ENCODE data around the gene SLC44A4.

DNA sequence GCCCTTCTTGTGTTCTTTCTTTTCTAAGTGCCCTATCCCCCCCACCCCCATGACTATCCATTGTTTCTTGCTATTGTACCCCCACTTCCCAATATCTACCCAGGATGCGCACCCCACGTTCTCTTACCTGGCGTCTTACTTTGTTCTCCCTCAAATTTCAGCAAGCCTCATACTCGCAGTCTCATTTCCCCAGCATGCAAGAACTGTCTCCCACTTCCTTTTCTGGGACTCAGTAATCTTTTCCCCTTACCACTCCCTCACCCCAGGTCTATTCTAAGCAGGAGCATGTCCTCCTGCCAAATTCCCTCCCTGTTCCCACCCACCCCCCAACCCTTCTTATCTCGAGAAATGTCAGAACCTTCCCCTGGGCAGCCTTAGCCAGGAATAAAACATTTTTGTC lies 20.4 kb upstream of the SLC44A4 start:
- TF ChIP-seq, protein P1, sequence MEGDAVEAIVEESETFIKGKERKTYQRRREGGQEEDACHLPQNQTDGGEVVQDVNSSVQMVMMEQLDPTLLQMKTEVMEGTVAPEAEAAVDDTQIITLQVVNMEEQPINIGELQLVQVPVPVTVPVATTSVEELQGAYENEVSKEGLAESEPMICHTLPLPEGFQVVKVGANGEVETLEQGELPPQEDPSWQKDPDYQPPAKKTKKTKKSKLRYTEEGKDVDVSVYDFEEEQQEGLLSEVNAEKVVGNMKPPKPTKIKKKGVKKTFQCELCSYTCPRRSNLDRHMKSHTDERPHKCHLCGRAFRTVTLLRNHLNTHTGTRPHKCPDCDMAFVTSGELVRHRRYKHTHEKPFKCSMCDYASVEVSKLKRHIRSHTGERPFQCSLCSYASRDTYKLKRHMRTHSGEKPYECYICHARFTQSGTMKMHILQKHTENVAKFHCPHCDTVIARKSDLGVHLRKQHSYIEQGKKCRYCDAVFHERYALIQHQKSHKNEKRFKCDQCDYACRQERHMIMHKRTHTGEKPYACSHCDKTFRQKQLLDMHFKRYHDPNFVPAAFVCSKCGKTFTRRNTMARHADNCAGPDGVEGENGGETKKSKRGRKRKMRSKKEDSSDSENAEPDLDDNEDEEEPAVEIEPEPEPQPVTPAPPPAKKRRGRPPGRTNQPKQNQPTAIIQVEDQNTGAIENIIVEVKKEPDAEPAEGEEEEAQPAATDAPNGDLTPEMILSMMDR (conservative IDR thresholded peaks at IDR 0.05; ENCODE audit: low read depth, low read length): no peak
- TF ChIP-seq EZH2 (IDR thresholded peaks at IDR 0.05; ENCODE audit: low read length, unreplicated experiment): no peak
